GM19238 (cell line): ENCODE measurements around the gene PDCD1.
"Not testable (repeated sequence)": the region's sequence is repeated elsewhere in the genome, so short reads cannot be mapped to it uniquely, and the experiment has no call there.

Experiments
- DNase-seq: peaks from one replicate; pipeline ENCODE4 v3.0.0; 2011; ENCODE audit warnings: low spot score; ENCODE audit not compliant: insufficient read length

The PDCD1 gene

GRCh38 chr2:241814643-241815476, 43.8 kb downstream of the PDCD1 start:
- no peak for DNase-seq

GRCh38 chr2:241814393-241814642, 44.4 kb downstream of the PDCD1 start:
- no peak for DNase-seq

GRCh38 chr2:241813644-241814392, 44.9 kb downstream of the PDCD1 start:
- no peak for DNase-seq

GRCh38 chr2:241812730-241813643, 45.7 kb downstream of the PDCD1 start:
- no peak for DNase-seq

- DNase-seq: no peak
These were observed 46.6 kb downstream of the PDCD1 start for GRCh38 chr2:241811952-241812729.

- DNase-seq: no peak
These were observed 47.3 kb downstream of the PDCD1 start for GRCh38 chr2:241811201-241811951.

- DNase-seq: no peak
These were observed 48.1 kb downstream of the PDCD1 start for GRCh38 chr2:241810307-241811200.

- DNase-seq: no peak
These were observed 49.0 kb downstream of the PDCD1 start for GRCh38 chr2:241809383-241810306.

GRCh38 chr2:241808721-241809382, 49.8 kb downstream of the PDCD1 start, which contains the start of gene NEU4:
Gene NEU4, plus strand, starts transcription at chr2:241809193. Its CDS starts 5,292 bp downstream, at chr2:241814485.
- DNase-seq: no peak

GRCh38 chr2:241808051-241808720, 50.5 kb downstream of the PDCD1 start:
- no peak for DNase-seq

GRCh38 chr2:241806217-241806616, 52.5 kb downstream of the PDCD1 start:
- not testable (repeated sequence) for DNase-seq

- DNase-seq: no peak
These were observed 54.1 kb downstream of the PDCD1 start for GRCh38 chr2:241804326-241805229.

GRCh38 chr2:241803387-241804325, 55.0 kb downstream of the PDCD1 start:
- DNase-seq: no peak

GRCh38 chr2:241802421-241803318, 56.0 kb downstream of the PDCD1 start:
- DNase-seq: no peak
